BE2C (cell line): ENCODE data around the gene CLCNKB. TPM values are rescaled to one million over a fixed set of nuclear protein-coding genes. Genes with fewer than 3 reads are reported as not detected.
A peak's percentile ranks its signal among the peaks of the same experiment; 100 is the strongest.
"Not testable (repeated sequence)": the region's sequence is repeated elsewhere in the genome, so short reads cannot be mapped to it uniquely, and the experiment has no call there.

Experiments used
- DNase-seq: peaks from one replicate; pipeline ENCODE4 v3.0.0-alpha.2; 2020
- H3K27me3 ChIP-seq: fragments of 250-450 bp; sonication (Bioruptor Pico); 2 replicates; pipeline ENCODE4 v1.5.1; 2020; ENCODE audit warnings: mild to moderate bottlenecking
- H3K36me3 ChIP-seq: fragments of 250-450 bp; sonication (Bioruptor Pico); 2 replicates; pipeline ENCODE4 v1.5.1; 2020; ENCODE audit warnings: mild to moderate bottlenecking
- H3K4me1 ChIP-seq: fragments of 250-450 bp; sonication (Bioruptor Pico); 2 replicates; pipeline ENCODE4 v1.5.1; 2020
- H3K4me3 ChIP-seq: 2 replicates; pipeline ENCODE4 v1.5.1; 2011; ENCODE audit warnings: low read depth, low read length
- H3K9me3 ChIP-seq: fragments of 250-450 bp; sonication (Bioruptor Pico); 2 replicates; pipeline ENCODE4 v1.5.1; 2020
- polyA plus RNA-seq: library from polyadenylated mRNA; unstranded; fragments of >200 nt; gene quantifications from one replicate; pipeline ENCODE4 v1.2.1, GENCODE V29; 2012; ENCODE audit warnings: low read depth, missing spikeins; ENCODE audit not compliant: insufficient read length, insufficient read depth
- TF ChIP-seq, protein P1 (sequence below): IDR thresholded peaks from 2 replicates; pipeline ENCODE4 v1.5.1; 2012; ENCODE audit warnings: mild to moderate bottlenecking, low read depth, low read length

CLCNKB gene
- not detected for polyA plus RNA-seq

DNA sequence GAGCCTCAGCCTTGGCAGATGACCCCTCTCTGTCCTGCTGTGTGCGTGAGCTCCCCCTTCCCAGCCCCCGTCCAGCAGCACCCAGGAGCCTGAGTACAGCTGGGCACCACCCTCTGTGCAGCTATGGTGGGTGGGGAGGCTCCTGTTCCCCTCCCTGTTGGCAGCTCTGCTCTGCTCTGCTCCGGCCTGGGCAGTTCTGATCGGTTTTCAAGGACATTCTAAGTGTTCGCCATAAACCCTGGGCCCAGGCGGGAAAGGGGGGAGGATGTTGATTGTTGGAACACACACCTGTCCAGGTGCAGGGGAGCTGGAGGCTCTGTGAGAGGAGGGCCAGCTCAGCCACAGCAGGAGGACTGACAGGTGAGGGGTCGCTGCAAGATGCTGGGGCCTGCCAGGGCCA, at the start of gene CLCNKB:
Gene CLCNKB, plus strand, starts transcription at position 262 of the 400 bp plus-strand sequence. CDS start 711 bp downstream, outside the sequence.
- DNase-seq: no peak
- no peaks in the 10 kb centered on the region for H3K4me1 ChIP-seq
- no peak within 1 kb of the TSS for H3K4me3 ChIP-seq
- TF ChIP-seq, protein P1, sequence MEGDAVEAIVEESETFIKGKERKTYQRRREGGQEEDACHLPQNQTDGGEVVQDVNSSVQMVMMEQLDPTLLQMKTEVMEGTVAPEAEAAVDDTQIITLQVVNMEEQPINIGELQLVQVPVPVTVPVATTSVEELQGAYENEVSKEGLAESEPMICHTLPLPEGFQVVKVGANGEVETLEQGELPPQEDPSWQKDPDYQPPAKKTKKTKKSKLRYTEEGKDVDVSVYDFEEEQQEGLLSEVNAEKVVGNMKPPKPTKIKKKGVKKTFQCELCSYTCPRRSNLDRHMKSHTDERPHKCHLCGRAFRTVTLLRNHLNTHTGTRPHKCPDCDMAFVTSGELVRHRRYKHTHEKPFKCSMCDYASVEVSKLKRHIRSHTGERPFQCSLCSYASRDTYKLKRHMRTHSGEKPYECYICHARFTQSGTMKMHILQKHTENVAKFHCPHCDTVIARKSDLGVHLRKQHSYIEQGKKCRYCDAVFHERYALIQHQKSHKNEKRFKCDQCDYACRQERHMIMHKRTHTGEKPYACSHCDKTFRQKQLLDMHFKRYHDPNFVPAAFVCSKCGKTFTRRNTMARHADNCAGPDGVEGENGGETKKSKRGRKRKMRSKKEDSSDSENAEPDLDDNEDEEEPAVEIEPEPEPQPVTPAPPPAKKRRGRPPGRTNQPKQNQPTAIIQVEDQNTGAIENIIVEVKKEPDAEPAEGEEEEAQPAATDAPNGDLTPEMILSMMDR: no peak
- no peaks in the 10 kb centered on the region for H3K36me3 ChIP-seq
- H3K9me3 ChIP-seq: no peaks in the 10 kb centered on the region
- no peaks in the 10 kb centered on the region for H3K27me3 ChIP-seq

DNA sequence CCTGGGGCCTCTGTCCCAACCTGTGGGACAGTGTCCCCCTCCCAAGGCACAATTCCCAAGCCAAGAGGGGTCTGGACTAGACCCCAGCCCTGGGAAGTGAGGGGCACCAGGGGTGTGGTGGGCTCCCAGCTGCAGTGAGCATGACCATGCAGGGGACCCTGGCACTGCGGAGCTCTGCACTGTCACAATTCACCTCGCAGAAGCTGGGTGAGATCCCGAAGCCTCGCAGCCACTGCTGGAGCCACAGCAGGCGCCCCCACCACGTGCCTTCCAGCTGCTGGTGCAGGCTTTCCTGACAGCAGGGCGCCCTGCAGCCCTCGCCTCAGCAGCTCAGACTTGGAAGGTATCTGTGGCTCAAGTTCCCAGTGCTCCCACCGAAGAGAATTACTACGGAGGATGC, 49.5 kb upstream of the CLCNKB start:
- Histone ChIP-seq H3K4me1 (no peaks in the 10 kb centered on the region), H3K27me3 (no peaks in the 10 kb centered on the region), H3K9me3 (no peaks in the 10 kb centered on the region), H3K4me3 (no peak overlapping the region), H3K36me3 (no peaks in the 10 kb centered on the region)
- TF ChIP-seq, protein P1: no peak
- no peak for DNase-seq

DNA sequence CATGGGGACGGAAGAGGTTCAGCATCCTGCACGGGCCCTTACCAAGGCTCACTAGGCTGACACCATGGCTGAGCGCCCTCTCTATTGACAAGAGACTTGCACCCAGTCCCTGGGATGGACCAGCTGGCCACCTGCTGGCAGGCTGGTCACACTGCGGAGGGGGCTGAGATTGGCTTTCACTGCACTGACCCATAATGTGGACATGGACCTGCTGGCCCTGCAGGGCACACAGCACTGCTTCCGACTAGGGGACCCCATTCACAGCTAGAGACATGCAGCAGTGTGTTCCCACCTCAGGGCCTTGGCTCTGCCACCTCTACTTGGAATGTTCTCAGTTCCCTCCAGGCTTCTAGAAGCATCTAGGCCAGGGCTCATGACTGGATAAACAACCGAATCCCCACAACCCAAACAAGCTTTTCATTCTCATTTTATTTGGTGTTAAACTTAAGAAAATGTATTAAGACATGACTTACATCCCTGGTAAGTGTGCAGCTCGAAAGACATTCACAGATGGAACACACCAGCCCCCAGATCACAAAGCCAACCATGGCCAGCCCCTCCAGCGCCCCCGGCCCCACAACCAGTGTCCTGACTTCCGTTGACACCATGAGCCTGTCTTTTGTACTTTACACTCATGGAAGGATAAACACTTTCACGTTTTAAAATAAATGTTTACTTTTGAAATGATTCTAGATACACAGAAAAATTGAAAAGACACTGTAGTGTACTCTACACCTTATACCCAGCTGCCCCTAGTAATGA, 48.8 kb upstream of the CLCNKB start:
- Histone ChIP-seq H3K27me3 (no peaks in the 10 kb centered on the region), H3K9me3 (no peaks in the 10 kb centered on the region), H3K36me3 (no peaks in the 10 kb centered on the region), H3K4me1 (no peaks in the 10 kb centered on the region), H3K4me3 (no peak overlapping the region)
- TF ChIP-seq, protein P1: peak; percentile 70
- DNase-seq: peak; percentile 59

DNA sequence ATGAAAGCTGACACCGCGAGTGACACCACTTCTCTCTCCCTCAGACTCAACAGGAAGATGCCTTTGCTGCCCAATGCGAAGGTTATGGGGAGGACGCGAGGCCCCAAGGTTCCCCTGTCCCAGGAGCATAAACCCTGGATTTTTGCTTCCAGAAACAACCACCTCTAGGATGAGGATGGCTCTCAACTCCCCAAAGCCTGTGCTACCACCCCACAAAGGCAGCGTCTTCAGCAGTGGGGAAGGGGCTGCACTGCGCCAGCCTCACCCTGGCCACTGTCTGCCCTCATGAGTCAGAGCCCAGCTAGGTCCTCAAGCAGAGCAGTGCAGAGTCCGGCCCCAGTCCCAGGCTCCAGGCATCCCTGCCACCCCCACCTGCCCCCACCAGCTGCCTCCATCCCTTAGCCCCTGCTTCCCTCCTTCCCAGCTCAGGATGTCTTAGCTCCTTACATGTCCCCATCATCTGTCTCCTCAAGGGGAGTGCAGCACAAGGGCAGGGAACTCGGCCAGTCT, 46.5 kb upstream of the CLCNKB start:
- no peaks in the 10 kb centered on the region for H3K27me3 ChIP-seq
- H3K4me3 ChIP-seq: no peak overlapping the region
- no peaks in the 10 kb centered on the region for H3K9me3 ChIP-seq
- no peak for DNase-seq
- TF ChIP-seq, protein P1: no peak
- no peaks in the 10 kb centered on the region for H3K36me3 ChIP-seq
- H3K4me1 ChIP-seq: no peaks in the 10 kb centered on the region

- DNase-seq: no peak
- H3K27me3 ChIP-seq: no peaks in the 10 kb centered on the region
- H3K4me1 ChIP-seq: no peaks in the 10 kb centered on the region
- H3K9me3 ChIP-seq: no peaks in the 10 kb centered on the region
- no peak overlapping the region for H3K4me3 ChIP-seq
- no peaks in the 10 kb centered on the region for H3K36me3 ChIP-seq
- TF ChIP-seq, protein P1: no peak
These were observed 45.8 kb upstream of the CLCNKB start for GRCh38 chr1:15997637-15998280.

GRCh38 chr1:15998929-15999328, 44.7 kb upstream of the CLCNKB start:
- Histone ChIP-seq H3K4me3 (no peak overlapping the region), H3K27me3 (no peaks in the 10 kb centered on the region), H3K4me1 (no peaks in the 10 kb centered on the region), H3K9me3 (no peaks in the 10 kb centered on the region), H3K36me3 (no peaks in the 10 kb centered on the region)
- DNase-seq: no peak
- TF ChIP-seq, protein P1: no peak

GRCh38 chr1:16001274-16001673, 42.3 kb upstream of the CLCNKB start:
- H3K4me3 ChIP-seq, H3K27me3 ChIP-seq, DNase-seq, H3K4me1 ChIP-seq, H3K9me3 ChIP-seq, H3K36me3 ChIP-seq: not testable (repeated sequence)
